Heart left ventricle (tissue), 13 donors: Measurements from ENCODE around the gene CA7.

ENCODE experiments used
- CTCF ChIP-seq, 12 donors: fragments of 200-600 bp; sonication (generic) in 4 of 12; IDR thresholded peaks; one replicate each; pipeline versions ENCODE4 v1.5.0 to v1.8.0; 2018 to 2022; ENCODE audit warnings: antibody characterized with exemption in 12 of 12, mild to moderate bottlenecking in 5 of 12
- POLR2A ChIP-seq, 2 donors: fragments of 450-650 bp; IDR thresholded peaks; one replicate each; pipeline ENCODE4 v1.6.1; 2017; ENCODE audit warnings: antibody characterized with exemption in 2 of 2, mild to moderate bottlenecking in 2 of 2, moderate library complexity in 2 of 2
- donor health status: ischemic (EF 13 %, LVEDD 7.1; RV severe dilation, severe dysfunction).
- donor health status: DM: no; HTN: yes; CAD: no.
- donor health status: DM: no; HTN: no; CAD: no.
- donor health status: ischemic (EF 25% LVEDD 6.9; RV normal size, moderate dysfunction).
- donor health status: ischemic (EF 25% LVEDD 5.7; RV mildly dilated, moderate dysfunction).
- donor health status: ischemic (EF 35%, LVEDD 5.7; RV mildly dilated, moderate dysfunction).
- donor health status: nonischemic (EF 11% LVEDD 7.7; RV severe dilation, severe dysfunction).
- donor health status: DM: yes; HTN: yes; CAD: no.
- donor health status: PGD.
- donor health status: ischemic (EF 29% LVEDD 5.4; RV normal size, mild dysfunction).
- donor health status: nonischemic (EF 23%, LVEDD 6.1; RV moderate dilation, normal function).

DNA sequence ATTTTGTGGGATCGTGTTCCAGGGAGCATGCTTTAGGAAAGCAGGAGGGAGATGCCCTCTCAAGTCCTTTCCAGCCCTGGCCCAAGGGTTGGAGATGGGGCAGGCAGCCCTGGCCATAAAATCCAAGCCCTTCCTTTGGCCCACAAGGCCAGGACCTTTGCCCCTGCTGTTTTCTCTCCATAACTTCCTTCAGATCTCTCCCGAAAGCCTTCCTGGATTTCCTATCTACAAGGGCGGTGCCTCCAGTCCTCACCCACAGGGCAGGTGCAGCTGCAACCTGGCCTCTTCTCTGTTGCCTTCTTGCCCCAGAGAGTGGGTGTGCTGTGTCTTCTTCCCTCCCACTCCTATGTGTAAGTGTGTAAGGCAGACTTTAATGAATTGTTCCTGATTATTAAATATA is 27.6 kb downstream of the CA7 start:
- TF ChIP-seq CTCF (IDR thresholded peaks at IDR 0.05) = no peak
- no peak for TF ChIP-seq POLR2A (IDR thresholded peaks at IDR 0.05)
